ENCODE data around the gene MYO1G.

Gene MYO1G

GRCh38 chr7:44981035-44981706 is 2.4 kb upstream of the MYO1G start:
- DNase-seq (ENCODE audit: low read depth in 2 of 2, low spot score in 1 of 2): no peak

- no peak for DNase-seq (ENCODE audit: low read depth in 2 of 2, low spot score in 1 of 2)
Measured at GRCh38 chr7:44980393-44981034, 1.7 kb upstream of the MYO1G start.

- DNase-seq (ENCODE audit: low read depth in 2 of 2, low spot score in 1 of 2): no peak
Measured at GRCh38 chr7:44979481-44980392, 922 bp upstream of the MYO1G start.

- DNase-seq (ENCODE audit: low read depth in 2 of 2, low spot score in 1 of 2): no peak
Measured at GRCh38 chr7:44977959-44978335, 868 bp downstream of the MYO1G start.

- DNase-seq (ENCODE audit: low read depth in 2 of 2, low spot score in 1 of 2): peak in 1 of 2 donors; percentile 56
Measured at GRCh38 chr7:44977304-44977958, 1.4 kb downstream of the MYO1G start.

- DNase-seq (ENCODE audit: low read depth in 2 of 2, low spot score in 1 of 2): no peak
Measured at GRCh38 chr7:44976746-44977196, 2.0 kb downstream of the MYO1G start.

GRCh38 chr7:44976040-44976745 is 2.6 kb downstream of the MYO1G start:
- no peak for DNase-seq (ENCODE audit: low read depth in 2 of 2, low spot score in 1 of 2)

- no peak for DNase-seq (ENCODE audit: low read depth in 2 of 2, low spot score in 1 of 2)
Measured at GRCh38 chr7:44975331-44976039, 3.3 kb downstream of the MYO1G start.

GRCh38 chr7:44974549-44974948 is 4.3 kb downstream of the MYO1G start:
- DNase-seq (ENCODE audit: low read depth in 2 of 2, low spot score in 1 of 2): no peak

- DNase-seq (ENCODE audit: low read depth in 2 of 2, low spot score in 1 of 2): no peak
Measured at GRCh38 chr7:44973610-44974401, 5.0 kb downstream of the MYO1G start.

- no peak for DNase-seq (ENCODE audit: low read depth in 2 of 2, low spot score in 1 of 2)
Measured at GRCh38 chr7:44972562-44972961, 6.3 kb downstream of the MYO1G start.

- DNase-seq (ENCODE audit: low read depth in 2 of 2, low spot score in 1 of 2): no peak
Measured at GRCh38 chr7:44971902-44972441, 6.8 kb downstream of the MYO1G start.

GRCh38 chr7:44971188-44971901 is 7.5 kb downstream of the MYO1G start:
- DNase-seq (ENCODE audit: low read depth in 2 of 2, low spot score in 1 of 2): no peak

GRCh38 chr7:44970523-44971051 is 8.2 kb downstream of the MYO1G start:
- no peak for DNase-seq (ENCODE audit: low read depth in 2 of 2, low spot score in 1 of 2)

GRCh38 chr7:44969701-44970522 is 8.9 kb downstream of the MYO1G start:
- no peak for DNase-seq (ENCODE audit: low read depth in 2 of 2, low spot score in 1 of 2)

GRCh38 chr7:44969049-44969700 is 9.6 kb downstream of the MYO1G start:
- no peak for DNase-seq (ENCODE audit: low read depth in 2 of 2, low spot score in 1 of 2)
